Measurements from ENCODE around the gene FBRSL1.
"Not testable (repeated sequence)": the region's sequence is repeated elsewhere in the genome, so short reads cannot be mapped to it uniquely, and the experiment has no call there.

The FBRSL1 gene

DNA sequence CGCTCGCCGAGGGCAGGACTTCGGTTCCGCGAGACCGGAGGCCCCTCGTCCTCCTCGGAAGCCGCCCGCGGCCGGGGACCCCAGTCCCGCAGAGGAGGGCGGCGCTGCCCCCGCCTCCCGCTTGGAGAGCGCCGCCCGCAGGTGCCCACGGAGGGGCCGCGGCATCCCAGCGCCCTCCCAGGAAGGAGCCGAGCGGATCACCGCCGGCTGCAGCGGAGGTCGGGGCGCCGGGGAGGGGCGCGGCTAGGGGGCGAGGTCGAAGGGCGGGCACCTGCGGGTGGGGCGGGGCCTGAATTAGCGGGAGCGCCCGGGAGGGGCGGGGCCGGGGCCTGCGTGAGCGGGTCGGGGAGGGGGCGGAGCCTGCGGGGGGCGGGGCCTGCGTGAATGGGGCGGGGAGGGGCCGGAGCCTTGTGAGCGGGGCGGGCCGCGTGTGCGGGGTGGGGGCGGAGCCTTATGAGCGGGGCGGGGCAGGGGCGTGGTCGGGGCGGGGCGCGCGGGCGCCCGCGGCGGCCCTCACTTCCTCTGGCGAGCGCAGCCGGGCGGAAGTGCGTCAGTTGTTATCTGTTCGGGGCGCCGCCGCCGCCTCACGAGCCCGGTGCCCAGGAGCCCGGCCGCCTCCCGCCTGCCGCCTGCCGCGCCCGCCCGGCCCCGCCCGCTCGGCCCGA, at the start of gene FBRSL1:
Gene FBRSL1 (plus strand): TSS at position 550 of the 665 bp plus-strand sequence.
- DNase-seq = peak; percentile 88

DNA sequence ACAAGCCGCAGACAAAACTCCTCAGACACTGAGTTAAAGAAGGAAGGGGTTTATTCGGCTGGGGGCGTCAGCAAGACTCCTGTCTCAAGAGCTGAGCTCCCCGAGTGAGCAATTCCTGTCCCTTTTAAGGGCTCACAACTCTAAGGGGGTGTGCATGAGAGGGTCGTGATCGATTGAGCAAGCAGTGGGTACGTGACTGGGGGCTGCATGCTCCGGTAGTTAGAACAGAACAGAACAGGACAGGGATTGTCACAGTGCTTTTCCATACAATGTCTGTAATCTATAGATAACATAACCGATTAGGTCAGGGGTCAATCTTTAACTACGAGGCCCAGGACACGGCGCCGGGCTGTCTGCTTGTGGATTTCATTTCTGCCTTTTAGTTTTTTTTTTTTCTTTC, 49.5 kb upstream of the FBRSL1 start:
- DNase-seq = not testable (repeated sequence)

DNA sequence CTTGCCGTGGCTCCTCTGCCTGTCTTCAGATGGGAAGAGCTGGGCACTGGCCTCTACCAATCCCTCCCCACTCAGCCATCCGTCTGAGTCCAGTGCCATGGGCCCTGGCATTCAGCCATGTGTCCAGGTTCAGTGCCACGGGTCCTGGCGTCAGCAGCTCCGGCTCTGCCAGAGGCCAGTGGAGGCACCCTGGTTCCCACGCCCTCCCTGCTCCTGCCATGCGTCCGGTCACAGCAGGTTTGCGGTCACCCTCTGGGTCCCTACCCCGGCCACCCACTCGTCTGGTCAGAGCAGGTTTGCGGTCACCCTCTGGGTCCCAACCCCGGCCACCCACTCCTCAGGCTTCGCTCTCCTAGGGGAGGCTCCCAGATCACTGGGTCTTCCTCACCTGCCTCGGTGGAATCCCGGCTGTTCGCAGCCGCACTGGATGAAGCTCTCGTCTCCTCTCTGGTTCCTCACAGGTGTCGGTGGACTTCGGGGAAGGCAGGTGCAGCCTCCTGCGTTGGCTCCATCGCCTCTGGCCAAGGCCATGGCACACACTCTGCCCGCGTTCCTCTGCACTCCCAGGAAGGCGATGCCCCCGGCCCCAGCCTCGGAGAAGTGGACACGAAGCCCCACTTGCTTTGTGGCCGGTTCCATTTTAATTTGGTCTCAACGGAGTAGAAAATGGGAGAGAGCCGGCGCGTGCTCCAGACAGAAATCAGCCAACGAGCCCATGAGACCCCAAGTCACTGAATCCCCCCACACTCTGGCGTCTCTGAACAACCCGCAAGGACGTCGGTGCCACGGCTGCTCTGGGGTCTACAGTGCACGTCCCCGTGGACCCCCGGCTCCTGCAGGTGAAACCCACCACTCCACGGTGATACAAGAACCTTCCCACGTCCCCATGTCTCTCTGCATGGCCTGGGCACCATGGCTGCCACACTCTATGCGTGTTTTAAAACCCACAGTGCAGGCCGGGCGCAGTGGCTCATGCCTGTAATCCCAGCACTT, 47.8 kb upstream of the FBRSL1 start:
- no peak for DNase-seq

DNA sequence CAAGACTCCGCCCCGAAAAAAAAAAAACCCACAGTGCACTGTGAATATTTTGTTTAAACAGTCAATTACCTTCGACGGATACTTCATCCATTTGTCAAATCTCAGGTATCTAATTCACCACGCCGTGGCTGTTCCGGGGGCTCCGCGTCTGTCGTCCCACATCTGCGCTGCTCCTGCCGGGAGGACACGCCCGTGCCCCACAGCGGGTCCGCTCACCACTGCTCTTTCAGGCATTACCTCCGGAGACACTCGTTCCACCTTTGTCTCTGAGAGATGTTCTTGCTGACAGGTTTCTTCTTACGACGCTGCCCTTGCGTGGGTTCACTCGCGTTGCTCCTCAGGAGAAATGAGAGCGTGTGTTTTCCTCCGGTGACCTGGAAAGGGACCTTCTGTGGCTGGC, 46.9 kb upstream of the FBRSL1 start:
- no peak for DNase-seq

DNA sequence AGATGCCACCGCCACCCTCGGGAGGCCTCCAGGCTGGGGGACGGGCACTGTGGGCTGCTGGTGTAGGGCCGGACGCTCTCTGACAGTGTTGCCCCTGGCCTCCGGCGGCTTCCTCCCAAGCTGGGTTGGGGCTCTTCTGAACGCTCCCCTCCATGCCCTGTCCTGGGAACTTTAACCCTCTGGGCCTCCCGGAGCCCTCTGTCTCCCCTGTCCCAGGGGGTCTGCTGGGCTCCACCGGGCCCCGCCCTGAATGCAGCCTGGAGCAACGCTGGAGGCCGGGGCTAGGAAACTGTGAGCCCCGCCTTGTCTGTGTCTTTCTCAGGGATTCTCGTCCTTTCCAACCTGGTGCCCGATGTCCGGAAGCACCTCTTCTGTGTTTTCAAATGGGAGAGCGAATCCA, 45.7 kb upstream of the FBRSL1 start:
- DNase-seq = no peak

DNA sequence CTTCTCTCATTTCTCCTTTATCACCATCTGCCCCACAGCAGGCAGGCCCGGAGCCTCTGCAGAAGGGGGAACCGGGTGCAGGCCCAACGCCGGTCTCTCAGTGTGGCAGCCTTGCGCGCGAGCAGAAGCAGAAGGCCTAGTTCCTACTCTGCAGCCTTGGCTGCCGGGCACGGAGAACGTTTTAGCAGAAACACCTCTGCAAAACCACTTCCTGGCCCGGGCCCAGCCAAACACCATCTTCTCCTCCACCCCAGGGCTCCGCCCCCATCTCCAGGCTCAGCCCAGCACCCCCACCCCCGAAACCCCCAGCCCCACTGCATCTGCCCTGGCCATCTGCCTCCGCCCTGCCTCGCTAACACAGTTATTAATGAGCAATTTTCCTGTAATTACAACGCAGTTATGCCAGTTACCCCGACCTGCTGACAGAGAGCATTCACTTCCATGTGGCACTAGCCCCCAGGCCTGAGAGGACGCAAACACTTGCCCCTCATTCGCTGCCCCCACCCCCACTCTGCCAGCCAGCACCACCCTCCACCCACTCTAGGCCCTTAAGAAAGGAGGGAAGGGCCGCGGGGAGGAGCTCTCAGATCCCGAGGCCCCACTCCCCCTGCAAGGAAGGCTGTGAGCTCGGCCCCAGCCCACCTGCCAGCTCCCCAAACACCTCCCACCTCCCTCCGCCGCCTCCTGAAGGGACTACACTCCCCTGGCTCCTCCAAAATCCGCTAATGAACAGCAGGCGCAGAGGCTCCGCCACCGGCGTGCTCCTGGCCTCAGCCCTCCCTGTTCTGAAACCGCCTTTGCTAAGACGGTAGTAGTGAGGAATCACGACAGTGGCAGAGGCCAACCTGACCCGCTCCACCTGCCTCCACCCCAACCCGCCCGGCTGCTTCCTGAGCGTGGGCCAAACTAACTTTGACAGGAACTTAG, 44.7 kb upstream of the FBRSL1 start:
- DNase-seq = peak; percentile 78

DNA sequence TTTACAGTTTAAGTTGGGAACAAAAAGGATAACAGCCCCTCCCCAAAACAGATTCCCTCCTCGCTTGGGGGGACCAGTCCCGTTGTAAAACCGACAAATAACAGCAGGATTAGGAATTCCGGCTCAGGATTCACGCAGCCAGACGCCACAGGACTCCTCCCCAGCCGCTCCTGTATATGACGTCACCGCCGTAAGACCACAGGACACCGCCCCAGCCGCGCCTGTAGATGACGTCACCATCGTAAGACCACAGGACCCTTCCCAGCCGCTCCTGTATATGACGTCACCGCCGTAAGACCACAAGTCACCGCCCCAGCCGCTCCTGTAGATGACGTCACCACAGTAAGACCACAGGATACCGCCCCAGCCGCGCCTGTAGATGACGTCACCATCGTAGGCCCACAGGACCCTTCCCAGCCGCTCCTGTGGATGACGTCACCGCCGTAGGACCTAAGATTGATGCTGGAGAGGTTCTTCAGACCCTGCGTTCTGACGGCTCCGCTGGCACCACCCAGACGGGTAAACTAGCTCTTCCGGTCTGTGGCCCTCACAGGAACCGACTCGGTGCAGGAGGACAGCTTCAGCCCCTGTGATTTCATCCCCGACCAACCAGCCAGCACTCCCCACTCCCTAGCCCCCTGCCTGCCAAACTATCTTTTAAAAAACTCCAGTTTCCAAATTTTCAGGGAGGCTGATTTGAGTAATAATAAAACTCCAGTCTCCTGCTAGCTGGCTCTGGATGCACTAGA, 43.9 kb upstream of the FBRSL1 start:
- DNase-seq = peak; percentile 92

DNA sequence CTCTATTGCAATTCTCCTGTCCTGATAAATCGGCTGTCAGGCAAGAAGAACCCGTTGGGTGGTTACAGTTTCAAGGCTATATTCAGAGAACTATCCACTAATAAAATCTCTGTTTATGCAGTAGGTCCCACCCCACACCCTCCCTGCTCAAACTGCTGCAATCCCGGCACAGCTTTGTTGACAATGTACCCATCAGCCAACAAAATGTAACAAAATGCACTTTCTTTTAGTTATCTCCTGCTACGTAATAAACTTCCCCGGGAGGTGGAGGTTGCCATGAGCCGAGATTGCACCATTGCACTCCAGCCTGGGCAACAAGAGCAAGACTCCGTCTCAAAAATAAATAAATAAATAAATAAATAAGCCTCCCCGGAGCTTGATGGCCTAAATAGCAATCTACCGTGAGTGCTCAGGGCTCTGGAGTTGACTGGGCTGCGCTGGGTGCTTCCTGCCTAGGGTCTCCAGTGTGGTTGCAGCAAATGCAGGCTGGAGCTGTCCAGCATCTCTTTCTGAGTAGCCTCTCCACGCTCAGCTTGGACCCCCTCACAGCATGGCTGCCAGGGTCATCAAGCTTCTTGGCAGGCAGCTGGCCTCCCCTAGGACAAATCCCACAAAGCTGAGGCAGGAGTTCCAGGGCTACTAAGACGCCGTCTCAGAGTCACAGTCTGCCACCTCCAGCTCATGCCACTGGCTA, 43.2 kb upstream of the FBRSL1 start:
- no peak for DNase-seq

DNA sequence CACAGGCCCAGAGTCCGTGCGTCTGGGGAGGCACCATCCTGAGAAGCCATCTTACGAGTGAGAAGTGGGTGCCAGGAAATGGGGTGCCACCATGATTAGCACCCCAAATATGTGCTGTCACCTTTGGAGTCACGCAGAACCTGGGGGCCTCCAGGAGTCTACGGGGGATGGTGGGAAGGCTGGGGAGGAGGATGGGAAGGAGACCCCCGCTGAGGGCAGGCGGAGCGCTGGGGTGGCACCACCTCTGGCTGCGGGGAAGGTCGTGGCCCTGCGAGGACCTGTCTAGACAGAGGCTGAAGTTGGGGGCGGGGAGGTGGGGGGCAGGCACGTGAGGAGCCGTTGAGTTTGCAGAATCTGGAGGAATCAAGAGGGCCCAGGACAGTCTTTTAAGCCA, 42.6 kb upstream of the FBRSL1 start:
- no peak for DNase-seq

DNA sequence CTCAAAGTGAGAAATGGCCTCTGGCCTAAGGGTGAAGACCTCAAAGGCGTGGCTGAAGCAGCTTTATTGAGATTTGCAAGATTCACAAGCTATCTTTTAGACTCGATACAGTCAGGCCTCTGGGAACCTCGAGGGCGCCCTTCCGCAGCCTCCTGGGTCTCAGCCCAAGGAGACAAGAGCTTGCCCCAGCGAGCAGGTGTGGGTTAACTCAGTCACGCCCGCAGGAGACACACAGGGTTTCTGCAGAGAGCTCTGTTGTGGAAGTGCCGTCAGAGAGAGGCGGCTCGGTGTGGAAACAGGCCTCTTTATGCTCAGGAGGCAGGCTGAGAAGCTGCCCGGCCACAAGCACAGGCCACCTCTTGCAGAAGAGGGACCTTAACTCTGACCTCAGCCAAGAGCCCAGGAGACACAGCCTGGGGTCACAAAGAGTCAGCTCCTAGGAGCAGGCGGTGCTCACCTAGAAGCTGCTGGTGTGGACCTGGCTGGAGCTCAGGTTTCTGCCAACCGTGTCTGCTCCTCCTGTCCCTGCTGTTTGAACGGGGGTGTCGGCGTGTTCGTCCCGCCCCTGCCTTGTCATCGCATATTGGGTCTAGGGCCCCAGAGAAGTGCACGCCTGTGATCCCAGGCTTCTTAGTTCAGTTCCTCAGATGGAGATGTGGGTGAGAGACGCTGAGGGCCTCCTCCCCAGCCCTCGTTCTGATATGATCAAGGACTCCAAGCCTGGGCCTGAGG, 42.1 kb upstream of the FBRSL1 start:
- DNase-seq = no peak

DNA sequence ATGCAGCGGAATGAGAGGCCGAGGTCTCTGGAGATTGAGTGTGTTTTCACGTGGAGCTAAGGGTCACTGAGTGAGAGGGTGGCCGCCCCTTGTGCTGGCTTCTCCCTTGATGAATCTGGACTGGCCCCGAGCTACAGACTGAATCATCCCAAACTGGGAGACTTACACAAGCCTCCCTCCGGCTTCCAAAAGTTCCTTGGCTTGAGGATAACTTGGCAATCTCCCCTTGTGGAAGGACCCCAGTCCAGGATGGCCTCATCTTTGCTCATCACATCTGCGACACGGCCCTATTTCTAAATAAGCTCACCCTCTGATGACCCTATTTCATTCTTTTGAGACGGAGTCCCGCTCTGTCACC, 41.5 kb upstream of the FBRSL1 start:
- DNase-seq = no peak

DNA sequence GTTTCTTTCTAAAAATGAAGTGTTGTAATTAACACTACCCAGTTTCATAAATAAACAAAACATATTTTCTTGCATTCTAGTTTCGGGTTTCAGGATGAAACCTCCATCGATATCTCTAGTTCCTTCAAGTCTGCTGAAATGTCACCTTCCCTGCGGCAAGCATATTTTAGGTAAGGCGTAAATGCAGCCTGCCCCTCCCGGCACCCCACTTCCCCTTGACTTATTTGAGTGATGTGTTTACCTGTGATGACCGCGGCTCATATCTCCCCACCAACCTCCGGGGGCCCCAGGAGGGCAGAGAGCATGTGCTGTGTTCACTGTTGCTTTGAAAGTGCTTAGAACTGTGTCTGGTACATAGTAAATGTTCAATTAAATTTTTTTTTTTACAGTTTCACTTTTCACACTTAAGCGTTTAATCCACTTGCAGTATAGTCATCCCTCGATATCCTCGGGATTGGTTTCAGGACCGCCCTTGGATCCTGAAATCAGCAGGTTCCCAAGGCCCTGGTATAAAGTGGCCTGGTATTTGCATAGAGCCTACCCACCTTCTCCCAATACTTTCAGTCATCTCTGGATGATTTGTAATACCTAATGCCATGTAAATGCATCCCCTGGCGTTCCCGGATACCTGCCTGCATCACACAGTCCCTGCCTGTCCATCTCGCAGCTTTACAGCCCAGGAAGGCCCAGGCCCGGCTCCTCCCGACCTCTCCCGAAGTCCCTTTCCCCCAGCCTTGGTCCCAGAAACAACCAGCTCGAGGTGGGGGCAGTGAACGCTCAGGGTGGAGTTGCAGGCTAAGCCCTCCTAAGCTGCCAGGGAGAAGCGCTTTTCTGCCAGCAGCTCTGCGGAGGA, 40.2 kb upstream of the FBRSL1 start:
- DNase-seq = no peak

DNA sequence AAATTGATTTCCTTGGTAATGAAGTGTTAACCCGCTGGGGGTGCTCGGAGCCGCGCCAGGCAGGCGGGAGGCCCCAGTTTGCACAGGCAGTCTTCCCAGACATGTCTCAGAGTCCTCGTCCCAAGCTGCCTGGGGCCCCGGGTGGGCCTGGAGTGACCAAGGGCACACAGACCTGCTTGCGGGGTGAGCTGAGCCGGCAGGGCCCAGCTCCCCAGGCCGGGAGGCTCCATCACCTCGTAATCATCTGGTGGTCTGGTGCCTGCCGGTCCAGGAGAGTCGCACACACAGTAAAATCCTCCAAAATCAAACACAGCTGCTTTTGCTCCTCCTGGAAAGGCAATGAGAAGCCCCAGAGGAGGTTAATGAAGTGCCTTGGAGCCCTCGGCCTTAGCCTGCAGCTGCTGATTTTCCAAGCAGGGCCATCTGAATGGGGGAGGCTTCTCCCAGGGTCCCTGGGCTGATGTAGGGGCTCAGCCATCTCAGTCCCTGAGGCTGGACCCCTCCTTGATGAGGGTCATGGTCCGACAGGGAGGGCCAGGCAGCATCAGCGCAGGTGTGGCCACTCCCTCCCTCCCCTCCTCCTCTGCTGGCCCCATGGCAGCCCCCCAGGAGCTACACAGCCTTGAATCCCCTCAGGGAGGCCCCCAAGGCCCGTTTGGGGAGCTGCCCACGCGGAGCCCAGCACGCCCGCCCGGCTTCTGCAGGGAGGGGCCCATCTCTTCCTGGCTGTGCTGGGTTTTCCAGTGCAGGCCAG, 39.4 kb upstream of the FBRSL1 start:
- peak; percentile 17 for DNase-seq

DNA sequence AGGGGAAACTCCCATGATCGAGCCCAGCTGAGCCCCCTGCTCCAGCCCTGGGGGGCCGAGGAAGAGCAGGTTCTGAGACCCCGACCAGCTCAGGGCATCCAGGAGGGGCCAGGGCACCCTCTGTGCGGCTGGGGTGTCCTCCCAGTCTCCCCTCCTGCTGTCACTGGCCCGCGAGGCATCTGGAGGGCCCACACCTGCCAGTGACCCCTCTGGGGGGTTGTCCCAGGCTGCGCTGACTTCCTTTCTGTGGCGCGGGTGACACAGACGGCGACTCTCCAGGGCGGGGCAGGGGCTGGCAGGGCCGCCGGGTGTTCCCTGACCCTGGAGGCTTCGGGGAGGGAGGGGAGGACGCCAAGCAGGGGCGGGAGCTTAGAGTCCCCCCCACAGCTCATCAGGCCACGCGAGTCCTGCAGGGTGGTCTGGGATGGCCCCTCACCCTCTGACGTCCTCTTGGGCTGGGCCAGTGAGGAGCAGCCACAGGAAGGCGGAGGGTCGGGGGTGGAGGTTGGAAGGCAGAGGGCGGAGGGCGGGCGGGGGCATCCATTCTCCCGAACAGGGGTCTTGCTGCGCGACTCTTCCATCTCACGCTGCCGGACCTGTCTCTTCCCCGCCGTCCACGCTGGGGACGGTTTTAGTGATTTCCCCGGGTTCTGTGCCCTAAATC, 38.6 kb upstream of the FBRSL1 start:
- DNase-seq = no peak

DNA sequence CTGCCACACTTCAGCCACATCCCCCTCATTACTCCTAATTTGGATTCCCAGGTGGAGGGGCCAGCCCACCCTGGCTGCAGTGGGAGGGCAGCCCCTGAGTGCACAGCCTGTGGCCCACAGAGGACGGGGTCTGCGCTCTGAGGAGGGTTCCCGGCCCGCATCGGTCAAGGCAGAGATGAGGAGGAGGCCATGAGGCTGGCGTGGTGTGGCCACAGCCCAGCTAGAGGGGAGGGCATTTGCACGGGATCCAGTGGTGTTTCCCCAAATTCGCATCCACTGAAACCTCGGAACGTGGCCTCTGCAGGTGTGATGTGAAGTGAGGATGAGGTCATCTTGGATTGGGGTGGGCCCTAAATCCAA, 38.1 kb upstream of the FBRSL1 start:
- DNase-seq = no peak

DNA sequence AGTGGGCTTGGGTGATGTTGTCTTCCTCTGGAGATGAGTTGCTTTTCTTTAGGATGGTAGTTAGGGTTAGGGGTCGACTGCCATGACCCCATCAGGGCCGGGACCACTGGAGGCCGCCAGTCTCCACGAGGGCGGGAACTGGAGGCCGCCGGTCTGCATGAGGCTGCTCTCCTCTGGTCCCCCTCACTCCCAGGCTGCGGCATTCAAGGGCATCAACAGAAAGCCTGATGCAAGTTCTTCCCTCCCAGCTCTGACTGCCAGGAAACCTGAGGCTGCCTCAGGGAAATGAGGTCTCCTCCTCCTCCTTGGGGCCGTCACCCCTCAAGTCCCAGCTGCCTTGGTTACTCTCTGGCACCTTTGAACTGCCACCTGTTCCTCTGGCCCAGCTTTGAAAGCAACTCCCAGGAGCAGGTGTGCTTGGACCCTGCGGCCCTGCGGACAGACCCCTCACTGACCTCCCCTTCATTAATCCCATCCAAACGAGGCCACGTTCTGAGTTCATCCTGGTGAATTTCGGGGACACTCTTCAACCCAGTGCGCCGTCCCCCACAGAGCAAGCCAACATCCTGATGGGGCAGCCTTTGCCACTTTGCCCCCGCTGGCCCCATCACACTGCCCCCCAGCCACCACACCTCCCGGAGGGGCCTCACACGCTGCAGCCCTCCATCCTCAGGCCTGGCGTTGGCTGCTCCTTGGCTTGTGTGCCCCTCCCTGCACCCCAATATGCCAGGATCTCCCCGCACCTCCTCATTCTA, 37.2 kb upstream of the FBRSL1 start:
- no peak for DNase-seq

DNA sequence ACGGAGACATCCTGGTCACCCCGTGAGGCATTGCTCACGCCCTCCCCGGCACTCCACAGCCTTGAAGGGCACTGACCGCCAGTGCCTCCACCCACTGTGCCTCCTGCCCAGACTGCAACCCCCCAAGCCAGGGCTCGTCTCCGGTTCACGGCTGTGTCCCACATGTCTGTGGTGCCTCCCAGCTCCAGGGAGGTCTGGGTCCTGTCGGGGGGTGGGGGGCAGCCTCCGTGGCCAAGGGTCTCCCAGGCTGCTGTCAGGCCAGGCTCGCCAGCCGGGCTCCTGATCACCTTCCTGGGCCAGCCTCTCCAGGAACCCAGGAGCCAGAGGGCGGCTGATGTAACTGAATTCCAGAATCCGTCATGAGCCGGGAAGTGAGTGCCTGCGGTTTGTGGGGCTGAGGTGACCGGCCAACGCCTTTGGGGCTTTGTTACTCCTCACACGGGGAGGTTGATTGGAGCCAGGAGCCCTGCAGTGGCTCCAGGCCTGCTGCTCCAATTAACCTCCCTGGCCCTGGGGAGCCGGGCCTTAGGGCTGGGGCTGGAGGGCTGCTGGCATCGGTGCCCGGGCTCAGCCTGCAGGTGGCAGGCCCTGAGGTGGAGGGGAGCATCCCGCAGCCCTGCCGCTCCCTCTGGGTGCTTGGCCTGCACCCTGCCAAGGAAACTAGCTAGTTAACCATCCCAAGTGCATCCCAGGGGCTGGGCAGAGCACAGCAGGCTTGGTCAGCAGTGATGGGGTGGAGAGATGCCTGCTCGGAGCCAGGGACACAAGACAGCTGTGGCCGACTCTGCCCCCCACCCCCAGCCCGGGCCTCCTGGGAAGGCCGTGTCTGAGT, 36.4 kb upstream of the FBRSL1 start:
- DNase-seq = no peak
